ENCODE measurements around the gene SPOUT1.

The SPOUT1 gene

GRCh38 chr9:128835246-128836210 lies 5.9 kb upstream of the SPOUT1 start:
- DNase-seq, result no peak

- no peak for DNase-seq
Measured at GRCh38 chr9:128833696-128834095, 4.1 kb upstream of the SPOUT1 start.

GRCh38 chr9:128828719-128829452 lies 708 bp downstream of the SPOUT1 start:
- no peak for DNase-seq

- no peak for DNase-seq
Measured at GRCh38 chr9:128828267-128828666, 1.3 kb downstream of the SPOUT1 start.

- no peak for DNase-seq
Measured at GRCh38 chr9:128825923-128826700, 3.5 kb downstream of the SPOUT1 start.

- no peak for DNase-seq
Measured at GRCh38 chr9:128824911-128825310, 4.7 kb downstream of the SPOUT1 start.

- DNase-seq, result no peak
Measured at GRCh38 chr9:128823903-128824406, 5.6 kb downstream of the SPOUT1 start.

- no peak for DNase-seq
Measured at GRCh38 chr9:128823362-128823902, 6.2 kb downstream of the SPOUT1 start.

GRCh38 chr9:128822407-128823042 lies 7.1 kb downstream of the SPOUT1 start:
- DNase-seq, result no peak

- DNase-seq, result no peak
Measured at GRCh38 chr9:128821584-128822406, 7.8 kb downstream of the SPOUT1 start.

GRCh38 chr9:128820665-128821583 lies 8.7 kb downstream of the SPOUT1 start:
- no peak for DNase-seq

- DNase-seq, result no peak
Measured at GRCh38 chr9:128819716-128820664, 9.6 kb downstream of the SPOUT1 start.

GRCh38 chr9:128818839-128819715 lies 10.5 kb downstream of the SPOUT1 start:
- DNase-seq, result peak; percentile 34

- DNase-seq, result peak; percentile 97
Measured at GRCh38 chr9:128818099-128818838, 11.3 kb downstream of the SPOUT1 start, which contains the start of gene ENDOG. ENDOG (plus strand) TSS chr9:128818500; CDS start chr9:128818685, 185 bp downstream.

- DNase-seq, result no peak
Measured at GRCh38 chr9:128810873-128811272, 18.7 kb downstream of the SPOUT1 start.

GRCh38 chr9:128809831-128810230 lies 19.8 kb downstream of the SPOUT1 start:
- no peak for DNase-seq

Data from activated effector memory CD4-positive, alpha-beta T cell treated with Interleukin-2 at 50 U/mL for 16 hours (primary cell).